HG02678 (cell line): ENCODE data around the gene PARP12.
"Not testable (repeated sequence)": the region's sequence is repeated elsewhere in the genome, so short reads cannot be mapped to it uniquely, and the experiment has no call there.

Experiments
- ATAC-seq: cut with Tn5 transposase; IDR thresholded peaks from one replicate; pipeline ENCODE4 v1.9.1; 2021; ENCODE audit warnings: mild to moderate bottlenecking, moderate library complexity; ENCODE audit not compliant: unreplicated experiment

PARP12 gene, protein sequence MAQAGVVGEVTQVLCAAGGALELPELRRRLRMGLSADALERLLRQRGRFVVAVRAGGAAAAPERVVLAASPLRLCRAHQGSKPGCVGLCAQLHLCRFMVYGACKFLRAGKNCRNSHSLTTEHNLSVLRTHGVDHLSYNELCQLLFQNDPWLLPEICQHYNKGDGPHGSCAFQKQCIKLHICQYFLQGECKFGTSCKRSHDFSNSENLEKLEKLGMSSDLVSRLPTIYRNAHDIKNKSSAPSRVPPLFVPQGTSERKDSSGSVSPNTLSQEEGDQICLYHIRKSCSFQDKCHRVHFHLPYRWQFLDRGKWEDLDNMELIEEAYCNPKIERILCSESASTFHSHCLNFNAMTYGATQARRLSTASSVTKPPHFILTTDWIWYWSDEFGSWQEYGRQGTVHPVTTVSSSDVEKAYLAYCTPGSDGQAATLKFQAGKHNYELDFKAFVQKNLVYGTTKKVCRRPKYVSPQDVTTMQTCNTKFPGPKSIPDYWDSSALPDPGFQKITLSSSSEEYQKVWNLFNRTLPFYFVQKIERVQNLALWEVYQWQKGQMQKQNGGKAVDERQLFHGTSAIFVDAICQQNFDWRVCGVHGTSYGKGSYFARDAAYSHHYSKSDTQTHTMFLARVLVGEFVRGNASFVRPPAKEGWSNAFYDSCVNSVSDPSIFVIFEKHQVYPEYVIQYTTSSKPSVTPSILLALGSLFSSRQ

DNA sequence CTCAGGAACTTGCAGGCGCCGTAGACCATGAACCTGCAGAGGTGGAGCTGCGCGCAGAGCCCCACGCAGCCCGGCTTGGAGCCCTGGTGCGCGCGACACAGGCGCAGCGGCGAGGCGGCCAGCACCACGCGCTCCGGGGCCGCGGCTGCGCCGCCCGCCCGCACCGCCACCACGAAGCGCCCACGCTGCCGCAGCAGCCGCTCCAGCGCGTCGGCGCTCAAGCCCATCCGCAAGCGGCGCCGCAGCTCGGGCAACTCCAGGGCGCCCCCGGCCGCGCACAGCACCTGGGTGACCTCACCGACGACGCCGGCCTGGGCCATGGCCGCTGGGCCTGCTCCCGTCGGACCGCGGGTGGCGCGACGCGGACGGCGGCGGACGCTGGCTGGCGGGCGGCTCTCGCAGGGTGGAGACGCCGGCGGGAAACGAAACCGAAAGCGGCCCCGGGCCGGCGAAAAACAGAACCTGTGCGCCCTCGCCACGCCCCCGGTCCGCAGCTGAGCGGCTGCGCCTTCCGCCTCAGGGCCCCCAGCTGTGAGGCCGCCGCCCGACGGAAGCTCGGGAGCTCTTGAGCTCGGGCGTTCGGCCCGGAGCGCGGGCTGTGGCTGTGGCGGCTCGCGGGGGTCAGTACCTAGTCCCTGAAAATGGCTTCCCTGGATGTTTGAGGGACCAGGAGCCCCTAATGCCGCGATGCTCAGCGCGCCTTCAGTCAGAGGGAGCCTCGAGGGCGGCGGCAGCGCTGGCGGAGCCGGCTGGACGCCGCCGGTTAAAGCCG is at the start of gene PARP12:
TSS of gene PARP12 (minus strand) at position 424 of the 772 bp plus-strand sequence. CDS start at position 320, 104 bp downstream.
- ATAC-seq: peak; percentile 86

GRCh38 chr7:140108777-140109176 is 46.0 kb upstream of the PARP12 start:
- not testable (repeated sequence) for ATAC-seq

DNA sequence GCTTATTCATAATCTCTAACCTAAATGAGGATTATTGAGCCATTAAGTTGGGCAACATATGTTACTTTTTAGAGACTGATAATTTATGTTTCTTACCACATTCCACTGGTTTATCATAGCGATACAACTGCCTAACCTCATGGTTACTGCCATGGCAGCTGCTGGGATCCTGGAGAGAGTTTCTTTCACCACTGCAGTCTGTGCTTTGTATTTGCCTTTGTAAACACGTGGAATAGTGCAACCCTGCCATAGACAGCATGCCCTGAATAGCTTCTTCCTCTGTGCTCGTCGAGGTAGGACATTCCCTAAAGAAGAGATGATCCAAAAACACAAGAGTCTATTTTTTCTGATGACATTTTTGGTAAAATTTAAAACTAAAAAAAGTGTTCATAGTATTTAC is 33.7 kb upstream of the PARP12 start:
- ATAC-seq: no peak

DNA sequence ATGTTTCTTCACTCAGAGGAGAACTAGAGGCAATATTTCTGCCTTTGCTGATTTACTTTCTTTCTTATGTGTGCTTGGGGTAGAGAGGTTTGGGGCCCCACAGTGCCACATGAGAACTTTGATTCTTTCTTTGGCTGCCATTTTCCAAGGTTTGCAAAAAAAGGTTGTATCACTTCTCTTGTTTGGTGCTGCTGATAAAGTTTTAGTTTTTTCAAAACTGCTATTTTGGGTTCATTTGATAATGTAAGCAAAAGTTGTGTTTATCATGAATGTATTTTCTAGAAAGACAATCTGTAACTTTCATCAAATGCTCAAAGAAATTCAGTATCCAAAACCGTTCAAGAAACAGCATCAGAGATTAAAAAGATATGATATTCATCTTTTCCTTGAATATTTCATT is 30.6 kb upstream of the PARP12 start:
- no peak for ATAC-seq

DNA sequence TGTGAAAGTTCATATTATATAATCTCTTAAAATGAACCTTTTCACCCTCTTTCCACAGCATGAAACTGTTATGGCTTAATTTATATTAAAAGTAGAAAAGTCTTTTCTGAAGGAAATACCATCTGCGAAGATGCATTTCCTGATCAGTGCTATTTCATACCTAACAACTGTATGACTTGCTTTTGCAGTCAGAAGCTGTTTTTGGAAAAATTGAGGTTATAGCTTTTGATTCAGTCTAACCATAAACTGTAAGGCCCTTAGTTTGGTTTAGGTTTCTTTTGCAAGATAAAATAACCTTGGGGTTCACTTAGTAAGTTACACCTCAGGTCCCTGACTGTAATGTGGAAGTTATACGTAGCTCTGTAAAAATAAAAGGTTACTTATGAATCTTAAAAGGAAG is 22.7 kb upstream of the PARP12 start:
- ATAC-seq: no peak

- ATAC-seq: peak; percentile 96
These were observed 22.2 kb upstream of the PARP12 start for GRCh38 chr7:140084972-140085371.

GRCh38 chr7:140084142-140084655 is 21.4 kb upstream of the PARP12 start:
- ATAC-seq: no peak

DNA sequence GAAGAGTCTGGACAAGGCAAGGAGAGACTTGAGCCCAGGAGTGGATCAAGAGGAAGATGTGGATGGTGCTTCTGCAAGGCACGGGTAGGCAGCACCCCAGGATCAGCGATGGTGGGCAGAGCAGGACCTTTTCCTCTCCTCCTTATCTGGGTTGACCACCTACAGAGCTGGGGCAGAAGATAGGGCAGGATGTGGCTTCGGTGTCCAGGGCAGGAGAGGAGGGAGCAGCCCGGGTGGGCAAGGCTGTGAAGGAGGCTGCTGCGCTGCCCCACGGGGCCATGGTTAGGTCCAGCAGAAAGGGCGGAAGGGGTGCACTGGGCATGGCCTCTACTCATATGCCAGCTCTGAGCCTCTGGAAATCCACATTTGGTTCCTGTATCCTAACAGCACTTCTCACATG is 20.0 kb upstream of the PARP12 start:
- no peak for ATAC-seq

- ATAC-seq: no peak
These were observed 19.1 kb upstream of the PARP12 start for GRCh38 chr7:140081774-140082425.

DNA sequence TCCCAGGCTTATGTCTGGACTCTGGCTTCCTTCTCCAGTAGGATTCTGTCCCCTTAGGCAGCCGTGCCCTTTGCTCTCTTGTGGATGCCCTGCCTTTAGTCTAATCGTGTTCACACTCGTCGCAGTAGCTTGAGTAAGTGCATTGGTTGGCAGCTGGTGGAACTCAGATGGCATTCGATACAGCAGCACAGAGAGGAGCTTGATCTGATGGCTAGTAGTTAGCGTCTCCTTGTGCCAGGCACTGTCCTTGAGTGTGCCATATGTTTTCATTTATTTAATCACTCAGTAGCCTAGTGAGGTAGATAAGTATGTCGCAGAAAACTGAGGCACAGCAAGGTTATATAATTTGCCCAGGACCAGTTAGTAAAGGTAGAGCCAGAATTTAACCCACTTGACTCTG is 18.2 kb upstream of the PARP12 start:
- ATAC-seq: no peak

GRCh38 chr7:140079121-140079536 is 16.4 kb upstream of the PARP12 start:
- ATAC-seq: no peak

GRCh38 chr7:140078392-140078791 is 15.6 kb upstream of the PARP12 start:
- no peak for ATAC-seq

DNA sequence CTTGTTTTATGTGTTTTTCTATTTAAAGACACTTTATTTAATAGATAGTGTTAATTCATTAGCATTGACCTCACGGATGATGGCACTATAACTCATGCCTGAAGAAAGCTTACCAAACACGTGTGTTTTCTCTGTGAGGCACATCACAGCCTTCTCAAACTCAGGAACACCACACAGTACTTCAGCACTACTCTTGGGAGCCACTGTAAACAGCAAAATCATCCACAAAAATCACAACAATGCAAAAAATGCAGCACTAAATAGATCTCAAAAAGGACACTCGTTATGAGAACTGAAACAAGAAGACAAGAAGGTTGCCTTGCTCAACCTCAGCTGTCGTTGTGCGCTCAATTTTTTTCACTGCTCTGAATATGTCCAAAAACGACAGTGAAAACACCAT is 12.0 kb upstream of the PARP12 start:
- ATAC-seq: no peak

DNA sequence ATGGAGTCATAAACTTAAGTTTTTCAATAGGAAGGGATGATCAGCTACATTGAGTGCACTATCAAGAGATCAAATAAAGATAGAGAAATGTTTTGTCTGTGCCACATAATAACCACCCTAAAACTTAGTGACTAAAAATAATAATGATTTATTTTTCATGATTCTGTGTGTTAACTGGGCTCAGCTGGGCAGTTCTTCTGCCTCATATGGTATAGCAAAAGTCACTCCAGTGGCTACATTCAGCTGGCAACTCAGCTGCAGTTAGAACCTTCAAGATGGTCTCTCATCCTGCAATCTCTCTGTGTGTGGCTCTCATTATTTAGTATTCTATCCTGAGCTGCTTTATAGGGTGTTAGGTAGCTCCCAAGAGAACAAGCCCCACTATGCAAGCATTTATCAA is 7.8 kb upstream of the PARP12 start:
- ATAC-seq: no peak

- ATAC-seq: no peak
These were observed 6.7 kb upstream of the PARP12 start for GRCh38 chr7:140069298-140069949.

DNA sequence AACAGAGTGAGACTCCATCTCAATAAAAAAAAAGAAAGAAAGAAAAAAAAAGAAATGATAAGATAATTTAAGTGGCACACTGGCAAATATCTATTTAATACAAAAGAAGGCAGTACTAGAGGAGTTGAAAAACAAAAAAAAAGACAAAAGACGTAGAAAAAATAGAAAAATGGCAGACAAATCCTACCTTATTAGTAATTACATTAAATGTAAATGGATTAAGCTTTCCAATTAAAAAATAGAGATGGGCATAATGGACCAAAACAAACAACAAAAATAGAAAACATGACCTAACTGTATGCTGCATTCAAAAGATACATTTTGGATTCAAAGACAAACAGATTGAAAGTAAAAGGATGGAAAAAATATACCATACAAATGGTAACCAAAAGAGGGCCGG is 5.3 kb upstream of the PARP12 start:
- no peak for ATAC-seq

DNA sequence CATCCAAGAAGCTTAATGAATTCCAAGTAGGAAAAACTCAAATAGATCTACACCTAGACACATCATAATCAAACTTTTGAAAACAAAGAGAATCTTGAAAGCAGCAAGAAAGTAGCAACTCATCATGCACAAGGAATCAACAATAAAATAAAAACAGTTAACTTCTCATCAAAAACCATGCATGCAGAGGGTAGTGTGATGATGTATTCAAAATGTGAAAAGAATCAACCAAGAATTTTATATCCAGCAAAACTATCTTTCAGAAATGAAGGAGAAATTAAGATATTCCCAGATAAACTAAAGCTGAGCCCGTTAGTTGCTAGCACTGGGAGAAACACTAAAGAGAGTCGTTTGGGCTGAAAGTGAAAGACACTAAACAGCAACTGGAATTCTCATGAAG is 4.3 kb upstream of the PARP12 start:
- ATAC-seq: no peak

DNA sequence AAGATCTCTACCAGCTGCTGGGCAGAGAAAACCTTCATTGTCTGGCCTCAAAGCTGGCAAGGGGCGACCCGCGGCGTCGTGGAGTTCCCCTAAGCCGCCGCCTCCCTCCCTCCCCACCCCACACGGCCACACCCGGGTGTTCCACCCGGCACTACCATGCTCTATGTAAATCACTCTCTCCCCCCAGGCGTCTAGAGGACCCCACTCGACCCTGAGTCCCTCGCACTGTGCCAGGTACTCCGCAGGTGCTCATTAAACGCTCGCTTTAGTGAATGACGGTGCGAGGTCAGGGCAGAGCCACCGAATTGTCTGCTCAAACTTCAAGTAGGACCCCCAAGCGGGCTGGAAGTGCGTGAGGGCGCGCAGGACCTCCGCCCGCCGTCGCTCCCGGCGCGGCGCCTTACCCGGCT is 628 bp downstream of the PARP12 start:
- ATAC-seq: peak; percentile 29

GRCh38 chr7:140061607-140061930 is 1.2 kb downstream of the PARP12 start:
- ATAC-seq: no peak

GRCh38 chr7:140060788-140061606 is 1.8 kb downstream of the PARP12 start:
- ATAC-seq: no peak
